ENCODE results near the gene FHOD3. TPM values are rescaled to one million over a fixed set of nuclear protein-coding genes. Genes with fewer than 3 reads are reported as not detected.

FHOD3 gene
- total and polyA plus RNA-seq, 2 of the 13 experiments (the other 11 are each of a cell fraction or from before 2014, with no cell fraction given), result 0.07 TPM; not detected in 1

DNA sequence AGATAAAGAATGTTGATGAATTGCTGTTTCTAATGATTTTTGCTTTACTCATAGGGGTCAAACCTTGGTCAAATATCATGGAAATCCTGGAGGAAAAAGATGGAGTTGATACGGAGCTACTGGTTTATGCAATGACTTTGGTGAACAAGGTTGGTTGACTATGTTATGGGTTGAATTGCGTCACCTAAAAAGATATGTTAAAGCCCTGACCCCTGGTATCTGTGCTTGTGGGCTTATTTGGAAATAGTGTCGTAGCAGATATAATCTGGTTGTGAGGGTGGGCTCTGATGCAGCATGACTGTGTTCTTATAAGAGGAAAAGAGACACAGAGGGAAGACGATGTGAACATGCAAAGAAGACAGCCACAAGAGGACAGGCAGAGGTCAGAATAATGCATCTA lies 305.1 kb downstream of the FHOD3 start:
- Histone ChIP-seq H3K9me3 (ENCODE audit: low read length) (no peaks in the 10 kb centered on the region), H3K4me3 (replicated peaks in 1 of 3; ENCODE audit: insufficient read depth in 1 of 3, low read depth in 2 of 3, low read length in 3 of 3) (no peak overlapping the region), H3K36me3 (replicated peaks in 1 of 2; ENCODE audit: control insufficient read depth in 1 of 2, insufficient read depth in 2 of 2, low read length in 2 of 2) (no peaks in the 10 kb centered on the region), H3K79me2 (ENCODE audit: insufficient read depth, low read length) (no peaks in the 10 kb centered on the region), H4K20me1 (ENCODE audit: insufficient read depth, low read length) (no peaks in the 10 kb centered on the region), H3K27ac (ENCODE audit: extremely low read length, insufficient read depth, low read length) (no peak overlapping the region), H2AFZ (ENCODE audit: low read length) (no peak overlapping the region), H3K4me2 (ENCODE audit: low read depth, low read length) (no peak overlapping the region), H3K9ac (ENCODE audit: insufficient read depth, low read depth, low read length) (no peak overlapping the region), H3K4me1 (ENCODE audit: insufficient read depth, low read length) (no peaks in the 10 kb centered on the region), H3K27me3 (ENCODE audit: control insufficient read depth in 1 of 2, insufficient read depth in 2 of 2, low read length in 2 of 2) (no peaks in the 10 kb centered on the region; a peak in 1 of 5 replicates)
- BruUV-seq (replicated peaks), result no TSS peak
- in situ Hi-C loops (cut with HindIII; ENCODE audit: extremely low pct_ligation_motif_present, low pct_unique_long_range_greater_than_20kb) (no loop called here), intact Hi-C loops (cut with micrococcal nuclease; ENCODE audit: unreplicated experiment) (no loop called here)
- DNase-seq (ENCODE audit: low spot score) (no peak), FAIRE-seq (no peak), ATAC-seq (no peak)
- TF ChIP-seq CENPT (CRISPR knock-in tag; IDR thresholded peaks at IDR 0.05; ENCODE audit: low read depth) (no peak), CEBPB (IDR thresholded peaks at IDR 0.05; ENCODE audit: borderline replicate concordance, low read depth, low read length) (peak; percentile 46)
- WGBS (ENCODE audit: low lambda C conversion rate), result 32% methylated on average over 4 of the region's 4 CpGs
- POLR2A ChIA-PET, result no interaction called here
- CTCF ChIA-PET (ENCODE audit: low intra/inter-chr PET ratio, low total read pairs), result no interaction called here

DNA sequence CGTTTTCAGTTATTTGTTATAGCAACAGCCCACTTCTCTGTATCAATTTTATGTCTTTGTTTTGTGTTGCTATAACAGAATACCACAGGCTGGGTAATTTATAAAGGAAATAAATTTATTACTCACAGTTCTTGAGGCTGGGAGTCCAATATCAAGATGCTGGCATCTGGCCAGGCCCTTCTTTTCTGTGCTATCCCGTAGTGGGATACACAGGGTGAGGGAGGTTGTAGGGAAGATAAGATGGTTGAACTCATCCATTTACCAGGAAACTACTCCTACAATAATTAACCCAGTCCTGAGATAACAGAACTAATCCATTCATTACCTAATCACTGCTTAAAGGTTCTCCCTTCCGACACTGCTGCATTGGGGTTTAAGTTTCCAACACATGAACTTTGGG lies 310.6 kb downstream of the FHOD3 start:
- Histone ChIP-seq H3K9ac (ENCODE audit: insufficient read depth, low read depth, low read length) (no peak overlapping the region), H3K36me3 (replicated peaks in 1 of 2; ENCODE audit: control insufficient read depth in 1 of 2, insufficient read depth in 2 of 2, low read length in 2 of 2) (no peaks in the 10 kb centered on the region), H3K4me3 (replicated peaks in 1 of 3; ENCODE audit: insufficient read depth in 1 of 3, low read depth in 2 of 3, low read length in 3 of 3) (no peak overlapping the region), H3K9me3 (ENCODE audit: low read length) (no peaks in the 10 kb centered on the region), H3K4me2 (ENCODE audit: low read depth, low read length) (no peak overlapping the region), H3K27ac (ENCODE audit: extremely low read length, insufficient read depth, low read length) (no peak overlapping the region), H3K79me2 (ENCODE audit: insufficient read depth, low read length) (no peaks in the 10 kb centered on the region), H3K27me3 (ENCODE audit: control insufficient read depth in 1 of 2, insufficient read depth in 2 of 2, low read length in 2 of 2) (peaks cover 1 to 9% of the 10 kb centered on the region in 2 experiments; a peak in 2 of 5 replicates), H3K4me1 (ENCODE audit: insufficient read depth, low read length) (no peaks in the 10 kb centered on the region), H2AFZ (ENCODE audit: low read length) (no peak overlapping the region), H4K20me1 (ENCODE audit: insufficient read depth, low read length) (no peaks in the 10 kb centered on the region)
- WGBS (ENCODE audit: low lambda C conversion rate), result 5% methylated on average over 3 of the region's 3 CpGs
- FAIRE-seq (no peak), DNase-seq (ENCODE audit: low spot score) (no peak), ATAC-seq (no peak)
- in situ Hi-C loops (cut with HindIII; ENCODE audit: extremely low pct_ligation_motif_present, low pct_unique_long_range_greater_than_20kb), result no loop called here
- BruUV-seq (replicated peaks), result no TSS peak
- ChIA-PET POLR2A (no interaction called here), CTCF (ENCODE audit: low intra/inter-chr PET ratio, low total read pairs) (no interaction called here)
- intact Hi-C loops (cut with micrococcal nuclease; ENCODE audit: unreplicated experiment), result no loop called here
- no peak for TF ChIP-seq GATAD1 (CRISPR knock-in tag; IDR thresholded peaks at IDR 0.05)
- no peak for TF ChIP-seq HDAC2 (CRISPR knock-in tag; IDR thresholded peaks at IDR 0.05)
- no peak for TF ChIP-seq STAT5B (CRISPR knock-in tag; IDR thresholded peaks at IDR 0.05)
- no peak for TF ChIP-seq ZNF619 (CRISPR knock-in tag; IDR thresholded peaks at IDR 0.05)
- TF ChIP-seq, protein P1, sequence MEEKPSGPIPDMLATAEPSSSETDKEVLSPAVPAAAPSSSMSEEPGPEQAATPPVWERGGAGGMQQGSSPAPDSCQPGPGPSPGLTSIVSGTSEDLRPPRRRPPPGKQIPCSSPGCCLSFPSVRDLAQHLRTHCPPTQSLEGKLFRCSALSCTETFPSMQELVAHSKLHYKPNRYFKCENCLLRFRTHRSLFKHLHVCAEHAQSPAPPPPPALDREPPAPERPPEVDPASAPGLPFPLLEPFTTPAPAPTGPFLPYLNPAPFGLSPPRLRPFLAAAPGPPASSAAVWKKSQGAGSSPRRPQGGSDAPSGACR (CRISPR knock-in tag; IDR thresholded peaks at IDR 0.05), result no peak
- no peak for TF ChIP-seq ZNF605 (CRISPR knock-in tag; IDR thresholded peaks at IDR 0.05)
- TF ChIP-seq, protein P2, sequence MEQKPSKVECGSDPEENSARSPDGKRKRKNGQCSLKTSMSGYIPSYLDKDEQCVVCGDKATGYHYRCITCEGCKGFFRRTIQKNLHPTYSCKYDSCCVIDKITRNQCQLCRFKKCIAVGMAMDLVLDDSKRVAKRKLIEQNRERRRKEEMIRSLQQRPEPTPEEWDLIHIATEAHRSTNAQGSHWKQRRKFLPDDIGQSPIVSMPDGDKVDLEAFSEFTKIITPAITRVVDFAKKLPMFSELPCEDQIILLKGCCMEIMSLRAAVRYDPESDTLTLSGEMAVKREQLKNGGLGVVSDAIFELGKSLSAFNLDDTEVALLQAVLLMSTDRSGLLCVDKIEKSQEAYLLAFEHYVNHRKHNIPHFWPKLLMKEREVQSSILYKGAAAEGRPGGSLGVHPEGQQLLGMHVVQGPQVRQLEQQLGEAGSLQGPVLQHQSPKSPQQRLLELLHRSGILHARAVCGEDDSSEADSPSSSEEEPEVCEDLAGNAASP (CRISPR knock-in tag; IDR thresholded peaks at IDR 0.05; ENCODE audit: borderline replicate concordance), result no peak
- TF ChIP-seq CBX5 (CRISPR knock-in tag; IDR thresholded peaks at IDR 0.05; ENCODE audit: borderline replicate concordance), result no peak
- TF ChIP-seq IRF2 (CRISPR knock-in tag; IDR thresholded peaks at IDR 0.05), result no peak
- no peak for TF ChIP-seq ZNF737 (CRISPR knock-in tag; IDR thresholded peaks at IDR 0.05; ENCODE audit: borderline replicate concordance)
- TF ChIP-seq ZFP36 (IDR thresholded peaks at IDR 0.05; ENCODE audit: borderline replicate concordance, low read depth, low read length, partially characterized antibody), result no peak
- TF ChIP-seq ZNF121 (CRISPR knock-in tag; IDR thresholded peaks at IDR 0.05), result no peak
- no peak for TF ChIP-seq ZNF335 (CRISPR knock-in tag; IDR thresholded peaks at IDR 0.05)
- TF ChIP-seq, protein P3, sequence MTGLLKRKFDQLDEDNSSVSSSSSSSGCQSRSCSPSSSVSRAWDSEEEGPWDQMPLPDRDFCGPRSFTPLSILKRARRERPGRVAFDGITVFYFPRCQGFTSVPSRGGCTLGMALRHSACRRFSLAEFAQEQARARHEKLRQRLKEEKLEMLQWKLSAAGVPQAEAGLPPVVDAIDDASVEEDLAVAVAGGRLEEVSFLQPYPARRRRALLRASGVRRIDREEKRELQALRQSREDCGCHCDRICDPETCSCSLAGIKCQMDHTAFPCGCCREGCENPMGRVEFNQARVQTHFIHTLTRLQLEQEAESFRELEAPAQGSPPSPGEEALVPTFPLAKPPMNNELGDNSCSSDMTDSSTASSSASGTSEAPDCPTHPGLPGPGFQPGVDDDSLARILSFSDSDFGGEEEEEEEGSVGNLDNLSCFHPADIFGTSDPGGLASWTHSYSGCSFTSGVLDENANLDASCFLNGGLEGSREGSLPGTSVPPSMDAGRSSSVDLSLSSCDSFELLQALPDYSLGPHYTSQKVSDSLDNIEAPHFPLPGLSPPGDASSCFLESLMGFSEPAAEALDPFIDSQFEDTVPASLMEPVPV (CRISPR knock-in tag; IDR thresholded peaks at IDR 0.05), result no peak
- TF ChIP-seq ELF4 (CRISPR knock-in tag; IDR thresholded peaks at IDR 0.05; ENCODE audit: borderline replicate concordance), result no peak

All from HepG2 (cell line).